Erythroblast (primary cell): ENCODE measurements around the gene KCNH8.

ENCODE experiments used
- GATA1 ChIP-seq: IDR thresholded peaks from 2 replicates; pipeline ENCODE4 v1.6.1; 2011; ENCODE audit warnings: low read depth, mild to moderate bottlenecking, control low read depth, low read length, moderate library complexity
- POLR2A ChIP-seq: IDR thresholded peaks from 2 replicates; pipeline ENCODE4 v1.6.1; 2011; ENCODE audit warnings: mild to moderate bottlenecking, low read length

GRCh38 chr3:19274576-19274975, 126.3 kb downstream of the KCNH8 start:
- TF ChIP-seq POLR2A (no peak), GATA1 (no peak)
